Panc1 (cell line): ENCODE data around the gene NRG2.

Experiments
- CTCF ChIP-seq: fragments of 450-650 bp; IDR thresholded peaks from 2 replicates; pipeline ENCODE4 v1.5.1; 2017; ENCODE audit warnings: mild to moderate bottlenecking
- POLR2AphosphoS5 ChIP-seq: IDR thresholded peaks from 2 replicates; pipeline ENCODE4 v1.6.1; 2012; ENCODE audit warnings: mild to moderate bottlenecking, low read depth, low read length, moderate library complexity

- TF ChIP-seq CTCF (no peak), POLR2AphosphoS5 (no peak)
Observed at GRCh38 chr5:140039561-140039960, 3.5 kb downstream of the NRG2 start.
